ENCODE results near the gene ETS1. TPM values are rescaled to one million over a fixed set of nuclear protein-coding genes. Genes with fewer than 3 reads are reported as not detected.

ETS1 gene
- total RNA-seq, 1 experiment from 2014 or later = 29.9 TPM

- Histone ChIP-seq H4K5ac (ENCODE audit: insufficient read length, low read depth, low read length) (no peak overlapping the region), H3K14ac (ENCODE audit: insufficient read depth, low read length) (no peak overlapping the region), H3K9me3 (ENCODE audit: control insufficient read depth, low read depth, low read length) (no peaks in the 10 kb centered on the region), H2AFZ (ENCODE audit: low read length) (no peak overlapping the region), H3K9ac (ENCODE audit: extremely low read depth, insufficient read length, low read length) (no peak overlapping the region), H3K18ac (ENCODE audit: insufficient read length, low read depth, low read length) (no peak overlapping the region), H3K56ac (ENCODE audit: insufficient read length, low read depth, low read length) (no peak overlapping the region), H2BK5ac (ENCODE audit: insufficient read length, low read length) (no peak overlapping the region), H3K4ac (ENCODE audit: low read depth, low read length) (no peak overlapping the region), H3K4me2 (ENCODE audit: insufficient read depth, insufficient read length, low read length) (no peak overlapping the region), H3K27me3 (ENCODE audit: insufficient read depth, low read length) (no peaks in the 10 kb centered on the region), H2BK20ac (ENCODE audit: low read depth, low read length, poor library complexity, severe bottlenecking) (no peak overlapping the region), H4K91ac (ENCODE audit: insufficient read length, low read depth, low read length) (no peak overlapping the region), H3T11ph (ENCODE audit: low read length) (no peak overlapping the region), H3K4me1 (ENCODE audit: insufficient read depth, low read length) (peaks cover 17% of the 10 kb centered on the region), H3K27ac (ENCODE audit: insufficient read length, low read depth, low read length) (no peak overlapping the region), H3K23ac (ENCODE audit: insufficient read length, low read depth, low read length) (no peak overlapping the region), H2BK15ac (ENCODE audit: low read depth, low read length) (no peak overlapping the region), H3K79me1 (ENCODE audit: insufficient read depth, low read depth, low read length, poor library complexity, severe bottlenecking) (no peaks in the 10 kb centered on the region), H4K8ac (replicated peaks; ENCODE audit: insufficient read length, low read depth, low read length) (no peak overlapping the region), H3K23me2 (ENCODE audit: insufficient read length, low read depth, low read length, poor library complexity, severe bottlenecking) (no peaks in the 10 kb centered on the region), H3K79me2 (ENCODE audit: insufficient read depth, low read length) (no peaks in the 10 kb centered on the region), H4K20me1 (ENCODE audit: control insufficient read depth, insufficient read depth, insufficient read length) (no peaks in the 10 kb centered on the region), H2AK5ac (ENCODE audit: insufficient read length, low read length) (no peak overlapping the region), H2BK120ac (ENCODE audit: low read depth, low read length, poor library complexity, severe bottlenecking) (no peak overlapping the region), H2BK12ac (ENCODE audit: insufficient read length, low read depth, low read length) (no peak overlapping the region)
- DNase-seq = no peak
- peaks cover 53 to 61% of the 10 kb centered on the region in 2 experiments for H3K4me1 Mint-ChIP-seq
- peaks cover 0 to 2% of the 10 kb centered on the region in 2 experiments; a peak in 2 of 5 replicates for H3K9me3 Mint-ChIP-seq
- peaks cover 9% of the 10 kb centered on the region for H3K27me3 Mint-ChIP-seq (ENCODE audit: low read depth)
- WGBS (ENCODE audit: extremely low coverage, insufficient read length, low lambda C conversion rate) = no CpG with 5 or more reads among the region's 3 CpGs
- H3K4me3 Mint-ChIP-seq = no peak overlapping the region
- H3K27ac Mint-ChIP-seq = no peak overlapping the region
- TF ChIP-seq, protein P1, sequence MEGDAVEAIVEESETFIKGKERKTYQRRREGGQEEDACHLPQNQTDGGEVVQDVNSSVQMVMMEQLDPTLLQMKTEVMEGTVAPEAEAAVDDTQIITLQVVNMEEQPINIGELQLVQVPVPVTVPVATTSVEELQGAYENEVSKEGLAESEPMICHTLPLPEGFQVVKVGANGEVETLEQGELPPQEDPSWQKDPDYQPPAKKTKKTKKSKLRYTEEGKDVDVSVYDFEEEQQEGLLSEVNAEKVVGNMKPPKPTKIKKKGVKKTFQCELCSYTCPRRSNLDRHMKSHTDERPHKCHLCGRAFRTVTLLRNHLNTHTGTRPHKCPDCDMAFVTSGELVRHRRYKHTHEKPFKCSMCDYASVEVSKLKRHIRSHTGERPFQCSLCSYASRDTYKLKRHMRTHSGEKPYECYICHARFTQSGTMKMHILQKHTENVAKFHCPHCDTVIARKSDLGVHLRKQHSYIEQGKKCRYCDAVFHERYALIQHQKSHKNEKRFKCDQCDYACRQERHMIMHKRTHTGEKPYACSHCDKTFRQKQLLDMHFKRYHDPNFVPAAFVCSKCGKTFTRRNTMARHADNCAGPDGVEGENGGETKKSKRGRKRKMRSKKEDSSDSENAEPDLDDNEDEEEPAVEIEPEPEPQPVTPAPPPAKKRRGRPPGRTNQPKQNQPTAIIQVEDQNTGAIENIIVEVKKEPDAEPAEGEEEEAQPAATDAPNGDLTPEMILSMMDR (conservative IDR thresholded peaks at IDR 0.05) = no peak
- H3K36me3 Mint-ChIP-seq (ENCODE audit: insufficient read depth in 1 of 3, low read depth in 3 of 3) = peaks cover 0 to 3% (median 0%) of the 10 kb centered on the region in 3 experiments; a peak in 3 of 7 replicates
Observed at GRCh38 chr11:128595221-128595620, 7.9 kb upstream of the ETS1 start.

All from H9 (cell line).